Hypothalamus (tissue), 51 donors: ENCODE results near the gene EHMT1.

Experiments used
- DNase-seq, 51 donors: peaks; one replicate each; lab custom pipeline; 2025; lab: John Stamatoyannopoulos, UW

EHMT1 gene

DNA sequence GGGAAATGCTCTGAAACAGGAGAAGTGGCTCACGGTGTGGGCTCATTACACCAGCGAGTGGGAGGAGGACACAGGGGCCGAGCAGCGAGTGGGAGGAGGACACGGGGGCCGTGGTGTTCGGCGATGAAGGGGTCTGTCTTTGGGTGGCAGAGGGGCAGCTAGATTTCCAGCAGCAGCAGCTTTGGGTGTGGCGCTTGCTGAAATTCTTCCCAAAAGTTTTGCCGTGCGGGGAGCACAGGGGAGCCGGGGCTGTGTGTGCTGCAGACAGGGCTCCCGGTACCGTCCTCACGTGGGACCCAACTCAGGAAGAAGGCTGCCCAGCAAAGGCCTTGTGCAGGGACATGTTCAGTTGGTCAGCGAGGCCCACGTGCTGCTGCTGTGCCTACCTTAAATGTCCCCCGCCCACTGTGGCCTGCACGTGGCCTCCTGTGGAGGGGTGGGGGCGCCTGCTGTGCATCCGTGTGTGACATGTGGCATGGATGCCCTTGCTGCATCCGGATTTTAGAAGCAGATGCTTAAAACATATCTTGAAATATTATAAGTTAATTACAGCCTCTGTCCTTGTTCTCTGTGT, 134.5 kb downstream of the EHMT1 start:
- DNase-seq, result no peak

GRCh38 chr9:137755261-137755927, 136.6 kb downstream of the EHMT1 start:
- DNase-seq, result no peak

- no peak for DNase-seq
Measured at GRCh38 chr9:137756045-137756744, 137.4 kb downstream of the EHMT1 start.

DNA sequence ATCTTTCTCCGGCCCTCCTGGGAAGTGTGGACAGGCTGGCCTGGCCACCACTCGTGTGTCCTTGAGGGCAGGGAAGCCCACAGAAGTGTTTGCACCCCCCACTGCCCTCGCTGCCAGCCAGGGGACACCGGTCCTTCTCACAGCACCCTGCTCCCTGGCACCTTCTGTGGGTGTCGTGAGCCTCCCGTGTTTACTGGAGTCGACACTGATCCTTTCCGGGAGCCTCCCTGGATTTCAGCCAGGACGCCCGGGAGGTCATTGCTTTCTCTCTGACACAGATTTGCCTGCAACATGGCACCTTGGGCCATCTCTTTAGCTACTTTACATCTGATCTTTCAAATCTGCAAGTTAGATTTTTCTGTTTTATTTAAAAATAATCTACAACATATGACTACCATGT, 138.3 kb downstream of the EHMT1 start:
- DNase-seq, result no peak

GRCh38 chr9:137757613-137758029, 138.8 kb downstream of the EHMT1 start:
- DNase-seq, result no peak

DNA sequence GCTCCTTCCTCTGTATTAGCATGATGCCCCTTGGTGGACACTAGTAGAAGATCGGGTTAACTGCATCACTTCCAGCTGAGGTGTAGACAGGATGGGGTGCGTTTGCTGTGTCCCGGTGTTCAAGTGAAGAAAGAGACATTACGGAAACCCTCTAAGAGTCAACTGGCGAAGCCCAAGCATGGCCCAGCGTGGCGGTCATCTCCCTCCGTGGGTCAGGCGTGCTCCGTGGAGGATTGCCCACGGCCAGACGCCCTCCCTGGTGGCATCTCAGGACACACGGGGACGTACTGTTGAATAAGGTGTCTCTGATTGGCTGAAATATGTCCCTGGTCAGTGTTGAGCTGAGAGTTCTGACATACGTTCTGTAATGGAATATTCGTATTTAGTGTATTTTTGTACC, 139.3 kb downstream of the EHMT1 start:
- no peak for DNase-seq

DNA sequence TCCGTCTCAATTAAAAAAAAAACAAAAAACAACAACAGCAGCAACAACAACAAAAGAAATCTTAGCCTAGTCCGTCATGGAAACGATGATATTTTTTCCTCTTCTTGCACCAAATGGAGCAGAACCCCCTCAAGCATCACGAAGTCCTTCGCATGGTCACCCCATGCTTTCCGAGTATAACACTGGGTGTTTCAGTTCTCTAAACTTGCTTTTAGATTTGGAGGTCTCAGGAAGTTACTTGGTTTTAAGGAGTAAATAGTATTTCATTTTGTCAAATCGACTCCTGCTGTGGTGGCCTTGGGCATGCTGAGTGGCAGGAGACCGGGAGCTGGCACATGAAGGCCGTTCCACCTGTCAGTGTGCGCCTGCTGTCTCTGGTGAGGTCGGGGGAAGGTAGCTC, 140.3 kb downstream of the EHMT1 start:
- no peak for DNase-seq

GRCh38 chr9:137759649-137760321, 141.0 kb downstream of the EHMT1 start:
- DNase-seq, result peak in 2 of 51 donors; percentile 15 to 30

- DNase-seq, result no peak
Measured at GRCh38 chr9:137760426-137760825, 141.6 kb downstream of the EHMT1 start.

- DNase-seq, result no peak
Measured at GRCh38 chr9:137761032-137761431, 142.2 kb downstream of the EHMT1 start.

DNA sequence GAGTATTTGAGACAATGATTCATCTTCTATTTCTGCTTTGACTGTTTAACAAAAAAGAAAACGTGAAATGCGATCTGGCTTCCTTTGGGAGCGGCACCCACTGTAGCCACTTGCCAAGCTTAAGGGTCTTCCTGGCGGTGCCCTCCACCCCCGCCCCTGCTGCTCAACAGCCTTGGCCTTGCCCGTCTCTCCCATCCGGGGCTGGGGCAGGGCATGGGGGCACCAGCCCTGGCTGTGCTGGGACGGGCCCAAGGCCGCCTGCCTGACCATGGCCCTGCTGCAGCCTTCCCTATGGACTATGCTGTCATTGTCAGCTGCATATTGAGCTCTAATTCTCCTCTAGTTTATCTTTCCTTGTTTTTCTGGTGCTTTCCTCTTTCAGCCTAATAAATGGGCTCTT, 143.0 kb downstream of the EHMT1 start:
- no peak for DNase-seq

DNA sequence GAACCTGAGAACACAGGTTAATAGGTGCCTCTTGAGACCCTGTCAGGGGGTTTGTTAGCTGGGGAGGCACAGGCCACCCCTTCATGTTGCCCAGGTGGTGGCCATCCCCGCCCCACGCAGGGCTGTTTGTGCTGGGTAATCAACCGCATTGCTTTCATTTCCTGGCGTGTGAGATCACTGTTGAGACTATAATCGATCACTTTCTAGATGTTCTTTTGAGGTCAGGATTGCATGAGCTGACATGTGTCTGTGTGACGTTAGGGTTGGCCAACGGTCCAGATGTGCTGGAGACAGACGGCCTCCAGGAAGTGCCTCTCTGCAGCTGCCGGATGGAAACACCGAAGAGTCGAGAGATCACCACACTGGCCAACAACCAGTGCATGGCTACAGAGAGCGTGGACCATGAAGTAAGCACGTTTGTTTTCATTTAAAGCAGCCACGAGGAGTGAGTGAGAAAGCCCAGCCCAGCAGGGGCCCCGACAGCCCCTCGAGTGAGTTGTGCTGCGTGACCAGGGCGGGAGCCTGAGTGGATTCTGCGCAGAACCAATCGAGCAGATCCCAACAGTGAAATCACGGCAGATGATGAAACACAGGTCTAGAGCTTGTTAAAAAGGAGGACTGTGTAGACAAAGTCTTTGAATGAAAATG, 143.7 kb downstream of the EHMT1 start:
- no peak for DNase-seq

- DNase-seq, result no peak
Measured at GRCh38 chr9:137763271-137763955, 144.6 kb downstream of the EHMT1 start.

DNA sequence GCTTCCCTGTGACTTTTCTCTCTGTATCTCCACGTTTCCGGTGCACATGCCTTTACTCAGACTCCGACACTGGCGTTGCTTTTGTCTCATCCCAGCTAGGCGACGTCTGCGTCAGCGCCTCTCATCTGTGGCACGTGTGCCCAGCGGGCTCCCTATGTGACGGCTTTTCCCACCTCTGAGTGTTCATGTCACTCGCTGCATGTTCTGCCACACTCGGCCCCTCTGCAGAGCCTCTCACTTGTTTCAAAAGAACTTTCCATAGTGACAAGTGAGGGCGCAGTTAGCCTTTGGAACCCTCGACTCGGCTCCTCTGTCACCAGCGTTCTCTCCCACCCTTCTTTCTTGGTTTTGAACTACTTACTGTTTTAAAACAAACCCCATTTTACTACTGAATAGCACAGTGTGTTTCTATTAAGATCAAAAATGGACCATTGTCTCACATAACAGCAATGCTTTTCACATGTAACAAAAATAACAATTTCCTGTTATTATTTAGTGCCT, 145.4 kb downstream of the EHMT1 start:
- DNase-seq, result peak in 23 of 51 donors; percentile 18 to 70 (median 47)

DNA sequence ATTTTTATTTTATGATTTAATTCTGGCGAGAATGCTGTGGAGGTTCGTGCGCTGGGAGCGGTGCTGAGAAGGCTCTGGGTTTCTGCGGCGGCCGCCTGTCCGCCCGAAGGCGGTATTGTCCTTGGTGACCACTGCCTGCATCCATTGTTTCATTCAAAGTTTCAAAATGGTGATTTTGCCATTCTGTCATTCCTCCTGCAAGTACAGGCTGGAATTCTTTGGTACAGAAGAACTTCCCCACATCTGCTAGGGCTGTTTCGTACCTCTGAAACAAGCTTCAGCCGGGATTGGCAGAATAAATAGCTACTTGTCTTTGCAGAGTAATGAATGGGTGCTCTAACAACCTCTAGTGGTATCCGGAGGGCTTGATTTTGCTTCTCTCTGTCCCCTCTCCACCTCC, 146.2 kb downstream of the EHMT1 start:
- DNase-seq, result peak in 4 of 51 donors; percentile 17 to 76 (median 25)

DNA sequence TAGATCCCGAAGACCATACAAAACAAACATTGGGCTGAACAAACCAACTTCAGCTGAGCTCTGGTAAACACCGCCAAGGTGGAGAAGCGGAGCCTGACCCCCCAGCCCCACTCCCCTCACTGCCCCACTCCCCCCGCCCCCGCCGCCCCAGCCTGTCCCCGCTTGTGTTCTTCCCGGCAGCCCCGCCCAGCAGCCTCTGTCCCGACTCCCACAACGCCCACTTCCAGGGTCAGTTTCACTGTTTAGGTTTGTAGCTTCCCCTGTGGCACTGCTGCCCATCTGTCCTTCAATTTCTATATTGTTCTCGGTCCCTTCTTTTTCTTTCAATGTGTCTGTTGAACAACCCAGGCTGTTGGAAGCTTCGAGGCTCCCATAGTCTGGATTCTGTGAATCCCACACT, 146.7 kb downstream of the EHMT1 start:
- no peak for DNase-seq

DNA sequence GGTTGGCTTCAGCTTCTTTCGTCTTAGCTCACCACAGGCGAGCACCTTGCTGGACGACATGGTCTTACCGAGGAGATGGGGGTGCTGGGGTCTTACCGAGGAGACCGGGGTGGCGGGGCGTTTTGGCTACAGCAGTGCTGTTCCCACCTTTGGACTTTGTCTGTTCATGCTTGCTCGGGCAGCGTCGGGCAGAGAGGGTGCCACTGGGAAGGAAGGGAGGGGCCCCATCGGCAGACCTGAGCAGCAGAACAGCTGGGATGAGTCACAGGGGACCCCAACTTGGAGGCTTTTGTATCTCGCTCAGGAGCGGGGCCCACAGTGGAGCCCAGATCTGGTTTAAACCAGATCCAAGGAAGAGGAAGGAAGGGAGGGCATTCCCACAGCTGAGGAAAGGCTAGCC, 152.8 kb downstream of the EHMT1 start:
- DNase-seq, result no peak

GRCh38 chr9:137772281-137772873, 153.6 kb downstream of the EHMT1 start:
- no peak for DNase-seq

DNA sequence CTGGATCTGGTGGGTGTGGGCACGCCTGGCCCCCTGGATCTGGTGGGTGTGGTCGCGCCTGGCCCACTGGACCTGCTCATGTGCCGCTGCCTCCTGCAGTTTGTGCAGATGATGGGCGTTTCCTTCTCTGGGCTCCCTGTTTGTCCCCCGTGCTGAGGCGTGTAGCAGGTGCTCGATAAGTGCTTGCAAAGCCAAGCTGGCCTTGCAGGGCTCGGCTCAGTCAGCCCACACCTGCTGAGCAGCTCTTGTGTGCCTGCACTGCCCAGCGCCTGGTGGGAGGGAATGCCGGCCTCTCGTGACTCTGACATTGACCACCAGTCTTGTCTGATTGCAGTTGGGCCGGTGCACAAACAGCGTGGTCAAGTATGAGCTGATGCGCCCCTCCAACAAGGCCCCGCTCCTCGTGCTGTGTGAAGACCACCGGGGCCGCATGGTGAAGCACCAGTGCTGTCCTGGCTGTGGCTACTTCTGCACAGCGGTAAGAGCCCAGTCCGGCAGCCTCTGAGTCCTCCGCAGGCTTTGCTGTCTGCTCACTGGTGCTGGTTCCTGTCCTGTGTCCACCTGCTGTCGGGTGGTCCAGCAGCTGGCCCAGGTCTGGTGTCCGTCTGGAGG, 156.1 kb downstream of the EHMT1 start:
- DNase-seq, result no peak
